Suprapubic skin (tissue), 4 donors: ENCODE data around the gene PPME1. TPM values are rescaled to one million over a fixed set of nuclear protein-coding genes. Genes with fewer than 3 reads are reported as not detected.

Experiments
- DNase-seq, 2 donors: peaks; one replicate each; pipeline ENCODE4 v3.0.0-alpha.2; 2019; ENCODE audit warnings: low spot score in 2 of 2
- H3K27ac ChIP-seq: fragments of 200-600 bp; sonication (generic); one replicate; pipeline ENCODE4 v1.5.1; 2019
- H3K27me3 ChIP-seq: fragments of 200-600 bp; sonication (generic); one replicate; pipeline ENCODE4 v1.5.1; 2019
- H3K36me3 ChIP-seq: fragments of 200-600 bp; sonication (generic); one replicate; pipeline ENCODE4 v1.5.1; 2019
- H3K4me1 ChIP-seq: fragments of 200-600 bp; sonication (generic); one replicate; pipeline ENCODE4 v1.5.1; 2019
- H3K4me3 ChIP-seq: fragments of 200-600 bp; sonication (generic); one replicate; pipeline ENCODE4 v1.5.1; 2019; ENCODE audit warnings: mild to moderate bottlenecking
- H3K9me3 ChIP-seq: fragments of 200-600 bp; sonication (generic); one replicate; pipeline ENCODE4 v1.5.1; 2019
- CTCF ChIP-seq, 2 donors: fragments of 200-600 bp in 1 of 2; fragments of 450-650 bp in 1 of 2; sonication (generic) in 1 of 2; IDR thresholded peaks; one replicate each; pipeline ENCODE4 v1.5.1; 2016 to 2019; ENCODE audit warnings: antibody characterized with exemption in 2 of 2, mild to moderate bottlenecking in 1 of 2, moderate library complexity in 1 of 2
- EP300 ChIP-seq: sonication (generic); formaldehyde crosslinking; IDR thresholded peaks from one replicate; pipeline ENCODE4 v1.6.1; 2017; ENCODE audit warnings: antibody characterized with exemption
- POLR2A ChIP-seq, 2 donors: fragments of 450-650 bp; IDR thresholded peaks; one replicate each; pipeline ENCODE4 v1.6.1; 2017; ENCODE audit warnings: antibody characterized with exemption in 2 of 2, mild to moderate bottlenecking in 2 of 2, moderate library complexity in 2 of 2
- POLR2AphosphoS5 ChIP-seq, 3 donors: sonication (generic); formaldehyde crosslinking; IDR thresholded peaks; one replicate each; pipeline ENCODE4 v1.6.1; 2017; ENCODE audit warnings: antibody characterized with exemption in 3 of 3
- WGBS: methylation state at CpG from one replicate; pipeline ENCODE4 v1.1.5; 2018; 5-methylcytosine and 5-hydroxymethylcytosine counted together
- total RNA-seq, 4 donors: library from RNA; depleted of rRNA; stranded (reverse); fragments of >200 nt; gene quantifications; one replicate each; pipeline ENCODE4 v1.1.0, GENCODE V29; 2016

PPME1 gene
- total RNA-seq, 4 donors from 2014 or later, result 31.3 to 47.1 (median 40.6) TPM

GRCh38 chr11:74235121-74235520 is 64.0 kb downstream of the PPME1 start:
- 90% methylated on average over 4 of the region's 4 CpGs for WGBS
- H3K36me3 ChIP-seq, result peaks cover 72% of the 10 kb centered on the region
- H3K27ac ChIP-seq, result no peak overlapping the region
- no peak for DNase-seq
- no peak overlapping the region for H3K4me3 ChIP-seq
- H3K27me3 ChIP-seq, result no peaks in the 10 kb centered on the region
- H3K9me3 ChIP-seq, result no peaks in the 10 kb centered on the region
- TF ChIP-seq EP300 (no peak), POLR2A (IDR thresholded peaks at IDR 0.05) (no peak), CTCF (IDR thresholded peaks at IDR 0.05) (no peak), POLR2AphosphoS5 (IDR thresholded peaks at IDR 0.05) (no peak)
- H3K4me1 ChIP-seq, result no peaks in the 10 kb centered on the region

GRCh38 chr11:74237541-74237940 is 66.5 kb downstream of the PPME1 start:
- TF ChIP-seq EP300 (no peak), POLR2A (IDR thresholded peaks at IDR 0.05) (no peak), CTCF (IDR thresholded peaks at IDR 0.05) (no peak), POLR2AphosphoS5 (IDR thresholded peaks at IDR 0.05) (no peak)
- no peaks in the 10 kb centered on the region for H3K4me1 ChIP-seq
- no peaks in the 10 kb centered on the region for H3K27me3 ChIP-seq
- H3K4me3 ChIP-seq, result no peak overlapping the region
- no peak for DNase-seq
- 96% methylated on average over 2 of the region's 2 CpGs for WGBS
- H3K9me3 ChIP-seq, result no peaks in the 10 kb centered on the region
- peaks cover 64% of the 10 kb centered on the region for H3K36me3 ChIP-seq
- H3K27ac ChIP-seq, result no peak overlapping the region

GRCh38 chr11:74238243-74238642 is 67.2 kb downstream of the PPME1 start:
- Histone ChIP-seq H3K27me3 (no peaks in the 10 kb centered on the region), H3K27ac (no peak overlapping the region), H3K9me3 (no peaks in the 10 kb centered on the region), H3K4me3 (no peak overlapping the region), H3K4me1 (no peaks in the 10 kb centered on the region), H3K36me3 (peaks cover 64% of the 10 kb centered on the region)
- TF ChIP-seq POLR2AphosphoS5 (IDR thresholded peaks at IDR 0.05), result no peak
- WGBS, result 85% methylated on average over 1 of the region's 1 CpG
- DNase-seq, result no peak

- peaks cover 81% of the 10 kb centered on the region for H3K36me3 ChIP-seq
- no peak for DNase-seq
Observed at GRCh38 chr11:74248469-74248868, 77.4 kb downstream of the PPME1 start.

GRCh38 chr11:74249496-74249895 is 78.4 kb downstream of the PPME1 start:
- H3K36me3 ChIP-seq, result peaks cover 86% of the 10 kb centered on the region
- no peaks in the 10 kb centered on the region for H3K4me1 ChIP-seq
- H3K27ac ChIP-seq, result no peak overlapping the region
- TF ChIP-seq EP300 (no peak), POLR2AphosphoS5 (IDR thresholded peaks at IDR 0.05) (no peak), POLR2A (IDR thresholded peaks at IDR 0.05) (no peak), CTCF (IDR thresholded peaks at IDR 0.05) (no peak)
- H3K9me3 ChIP-seq, result no peaks in the 10 kb centered on the region
- H3K4me3 ChIP-seq, result no peak overlapping the region
- no peaks in the 10 kb centered on the region for H3K27me3 ChIP-seq
- no peak for DNase-seq
- WGBS, result 89% methylated on average over 2 of the region's 2 CpGs

More at GRCh38 chr11:74248469-74248868, 77.4 kb downstream of the PPME1 start:
- Histone ChIP-seq H3K9me3 (no peaks in the 10 kb centered on the region), H3K27ac (no peak overlapping the region), H3K4me3 (no peak overlapping the region), H3K4me1 (no peaks in the 10 kb centered on the region), H3K27me3 (no peaks in the 10 kb centered on the region)
- WGBS, result 100% methylated on average over 1 of the region's 1 CpG
- TF ChIP-seq POLR2A (IDR thresholded peaks at IDR 0.05) (no peak), EP300 (no peak), POLR2AphosphoS5 (IDR thresholded peaks at IDR 0.05) (no peak), CTCF (IDR thresholded peaks at IDR 0.05) (no peak)

- H3K27ac ChIP-seq, result no peak overlapping the region
- no peaks in the 10 kb centered on the region for H3K9me3 ChIP-seq
- no peaks in the 10 kb centered on the region for H3K27me3 ChIP-seq
- peaks cover 4% of the 10 kb centered on the region for H3K4me1 ChIP-seq
- TF ChIP-seq POLR2AphosphoS5 (IDR thresholded peaks at IDR 0.05) (no peak), EP300 (no peak), CTCF (IDR thresholded peaks at IDR 0.05) (no peak), POLR2A (IDR thresholded peaks at IDR 0.05) (no peak)
- no peak for DNase-seq
- 76% methylated on average over 8 of the region's 8 CpGs for WGBS
- no peak overlapping the region for H3K4me3 ChIP-seq
- peaks cover 68% of the 10 kb centered on the region for H3K36me3 ChIP-seq
Observed at GRCh38 chr11:74253361-74253760, 82.3 kb downstream of the PPME1 start.
